M059J (cell line): ENCODE measurements around the gene CC2D1B. TPM values are rescaled to one million over a fixed set of nuclear protein-coding genes. Genes with fewer than 3 reads are reported as not detected.

Experiments
- DNase-seq: peaks from one replicate; pipeline ENCODE4 v3.0.0-alpha.2; 2012; ENCODE audit warnings: low read depth
- total RNA-seq: library from RNA; depleted of rRNA; stranded (reverse); fragments of >200 nt; shearing (Covaris generic); gene quantifications from 2 replicates; pipeline ENCODE4 v1.2.3, GENCODE V29; 2014; rRNA removed

Gene CC2D1B
- total RNA-seq, 1 experiment from 2014 or later, result 32.5 TPM

GRCh38 chr1:52305417-52306226, 60.4 kb downstream of the CC2D1B start:
- no peak for DNase-seq

Other genes with a start within 250 kb of the CC2D1B start
- 9.2 and 13.5 TPM in 2 replicates for gene ZFYVE9, start 224.1 kb downstream of the CC2D1B start, total RNA-seq
- gene ORC1, start 38.2 kb upstream of the CC2D1B start, total RNA-seq, result 16.7 and 20.2 TPM in 2 replicates
- 15.6 and 19.5 TPM in 2 replicates for gene PRPF38A, start 38.4 kb upstream of the CC2D1B start, total RNA-seq
- 12.7 and 22.3 TPM in 2 replicates for gene TUT4, start 186.9 kb upstream of the CC2D1B start, total RNA-seq
- 7.7 and 8.7 TPM in 2 replicates for gene GPX7, start 236.2 kb upstream of the CC2D1B start, total RNA-seq